ENCODE measurements around the gene SLC5A2. TPM values are rescaled to one million over a fixed set of nuclear protein-coding genes. Genes with fewer than 3 reads are reported as not detected.

SLC5A2 gene
- polyA plus RNA-seq, 1 donor = 7.8 TPM

- DNase-seq = peak; percentile 100
Observed at GRCh38 chr16:31459687-31460581, 23.0 kb upstream of the SLC5A2 start.

- no peak for DNase-seq
Observed at GRCh38 chr16:31460582-31461002, 22.3 kb upstream of the SLC5A2 start.

GRCh38 chr16:31461201-31461920 is 21.6 kb upstream of the SLC5A2 start:
- DNase-seq = no peak

- DNase-seq = no peak
Observed at GRCh38 chr16:31461921-31462804, 20.8 kb upstream of the SLC5A2 start.

- DNase-seq = no peak
Observed at GRCh38 chr16:31464348-31464769, 18.6 kb upstream of the SLC5A2 start.

GRCh38 chr16:31464781-31465260 is 18.1 kb upstream of the SLC5A2 start:
- no peak for DNase-seq

- no peak for DNase-seq
Observed at GRCh38 chr16:31465788-31466370, 17.0 kb upstream of the SLC5A2 start.

GRCh38 chr16:31466381-31466841 is 16.5 kb upstream of the SLC5A2 start:
- DNase-seq = no peak

- DNase-seq = no peak
Observed at GRCh38 chr16:31467151-31467773, 15.7 kb upstream of the SLC5A2 start.

- no peak for DNase-seq
Observed at GRCh38 chr16:31467858-31468257, 15.1 kb upstream of the SLC5A2 start.

GRCh38 chr16:31470615-31471014 is 12.3 kb upstream of the SLC5A2 start:
- DNase-seq = no peak

GRCh38 chr16:31471241-31471874 is 11.6 kb upstream of the SLC5A2 start:
- no peak for DNase-seq

- peak; percentile 79 for DNase-seq
Observed at GRCh38 chr16:31471875-31472708, 10.8 kb upstream of the SLC5A2 start, which contains the start of gene TGFB1I1. TSS of gene TGFB1I1 (plus strand) at chr16:31472152. CDS start at chr16:31472189, 37 bp downstream.

- peak; percentile 78 for DNase-seq
Observed at GRCh38 chr16:31472709-31473203, 10.2 kb upstream of the SLC5A2 start.

- DNase-seq = no peak
Observed at GRCh38 chr16:31473264-31473984, 9.5 kb upstream of the SLC5A2 start.

GRCh38 chr16:31474173-31474714 is 8.7 kb upstream of the SLC5A2 start:
- DNase-seq = no peak

GRCh38 chr16:31474773-31475738 is 7.9 kb upstream of the SLC5A2 start:
- no peak for DNase-seq

All from hindlimb muscle (tissue), 1 donor.